GM13977 (cell line): ENCODE results near the gene AFAP1L2.
"Not testable (repeated sequence)": the region's sequence is repeated elsewhere in the genome, so short reads cannot be mapped to it uniquely, and the experiment has no call there.

Source experiments
- DNase-seq: peaks from one replicate; pipeline ENCODE4 v3.0.0; 2012; ENCODE audit warnings: low spot score
- CTCF ChIP-seq: IDR thresholded peaks from 2 replicates; pipeline ENCODE4 v1.5.1; 2012; ENCODE audit warnings: mild to moderate bottlenecking, control low read depth; ENCODE audit not compliant: insufficient read depth; ENCODE audit errors: extremely low read depth, missing control alignments
- in situ Hi-C: fragments of 300-500 bp; cut with MboI; formaldehyde crosslinking; loops from one replicate; pipeline ENCODE4 v1.12.0; 2022; ENCODE audit warnings: low sequenced_read_pairs, low pct_unique_long_range_greater_than_20kb, mixed read lengths, inconsistent platforms; ENCODE audit not compliant: unreplicated experiment

AFAP1L2 gene

GRCh38 chr10:114349522-114350215, 54.6 kb downstream of the AFAP1L2 start:
- no peak for TF ChIP-seq CTCF
- no peak for DNase-seq
- in situ Hi-C loops, result no loop called here

- in situ Hi-C loops, DNase-seq: not testable (repeated sequence)
Measured at GRCh38 chr10:114349071-114349470, 55.2 kb downstream of the AFAP1L2 start.

- in situ Hi-C loops, result no loop called here
- no peak for TF ChIP-seq CTCF
- DNase-seq, result no peak
Measured at GRCh38 chr10:114347791-114348190, 56.5 kb downstream of the AFAP1L2 start.

- in situ Hi-C loops, result no loop called here
- no peak for TF ChIP-seq CTCF
Measured at GRCh38 chr10:114347241-114347640, 57.1 kb downstream of the AFAP1L2 start.

GRCh38 chr10:114346176-114347031, 57.9 kb downstream of the AFAP1L2 start:
- no peak for TF ChIP-seq CTCF
- in situ Hi-C loops, result no loop called here
- DNase-seq, result no peak

More at GRCh38 chr10:114347241-114347640, 57.1 kb downstream of the AFAP1L2 start:
- no peak for DNase-seq

- in situ Hi-C loops, result no loop called here
- no peak for DNase-seq
- TF ChIP-seq CTCF, result no peak
Measured at GRCh38 chr10:114345701-114346100, 58.6 kb downstream of the AFAP1L2 start.
